DOHH2 (cell line): ENCODE measurements around the gene GLYATL3.

Experiments
- H3F3A ChIP-seq: fragments of 200-600 bp; sonication (generic), shearing (Covaris generic); 2 replicates; pipeline ENCODE4 v1.6.0; 2016; ENCODE audit warnings: antibody characterized with exemption, mild to moderate bottlenecking; ENCODE audit not compliant: control insufficient read depth, insufficient read depth
- H3K27ac ChIP-seq: fragments of 200-600 bp; sonication (generic); 2 replicates; pipeline ENCODE4 v1.5.1; 2014; ENCODE audit warnings: low read depth, mild to moderate bottlenecking, low read length, moderate library complexity
- H3K27me3 ChIP-seq: fragments of 200-600 bp; sonication (generic); 2 replicates; pipeline ENCODE4 v1.6.1; 2014; ENCODE audit warnings: mild to moderate bottlenecking, low read length, mixed read lengths; ENCODE audit not compliant: control insufficient read depth
- H3K36me3 ChIP-seq: fragments of 200-600 bp; sonication (generic); 2 replicates; pipeline ENCODE4 v1.6.1; 2014; ENCODE audit warnings: mild to moderate bottlenecking, low read length, moderate library complexity, mixed read lengths; ENCODE audit not compliant: control insufficient read depth
- H3K4me1 ChIP-seq: fragments of 200-600 bp; sonication (generic); 2 replicates; pipeline ENCODE4 v1.6.1; 2014; ENCODE audit warnings: mild to moderate bottlenecking, low read length, mixed read lengths; ENCODE audit not compliant: control insufficient read depth
- H3K4me2 ChIP-seq: fragments of 200-600 bp; sonication (generic); 2 replicates; pipeline ENCODE4 v1.6.0; 2014; ENCODE audit warnings: mild to moderate bottlenecking, low read length, moderate library complexity
- H3K4me3 ChIP-seq: fragments of 200-600 bp; sonication (generic); 2 replicates; pipeline ENCODE4 v1.5.1; 2014; ENCODE audit warnings: mild to moderate bottlenecking, low read length, mixed read lengths
- H3K79me2 ChIP-seq: fragments of 200-600 bp; sonication (generic); 2 replicates; pipeline ENCODE4 v1.6.1; 2014; ENCODE audit warnings: mild to moderate bottlenecking, low read length, mixed read lengths; ENCODE audit not compliant: control insufficient read depth
- H3K9me2 ChIP-seq: fragments of 200-600 bp; sonication (generic); replicated peaks from 2 replicates; pipeline ENCODE4 v1.6.1; 2014; ENCODE audit warnings: mild to moderate bottlenecking, low read length, mixed read lengths; ENCODE audit not compliant: control insufficient read depth
- H3K9me3 ChIP-seq: fragments of 200-600 bp; sonication (generic); 2 replicates; pipeline ENCODE4 v1.6.1; 2014; ENCODE audit warnings: antibody characterized with exemption, low read length, mixed read lengths; ENCODE audit not compliant: control insufficient read depth, insufficient read depth
- H4K20me1 ChIP-seq: fragments of 200-600 bp; sonication (generic); 2 replicates; pipeline ENCODE4 v1.6.0; 2014; ENCODE audit warnings: low read depth, mild to moderate bottlenecking, antibody characterized with exemption, low read length, moderate library complexity; ENCODE audit not compliant: control insufficient read depth, insufficient read depth
- CTCF ChIP-seq: fragments of 200-600 bp; sonication (generic); IDR thresholded peaks from one replicate; pipeline ENCODE4 v1.5.1; 2014; ENCODE audit warnings: antibody characterized with exemption, mild to moderate bottlenecking, low read depth, low read length; ENCODE audit not compliant: poor library complexity, severe bottlenecking
- EZH2phosphoT487 ChIP-seq: fragments of 200-600 bp; sonication (generic); IDR thresholded peaks from 2 replicates; pipeline ENCODE4 v1.6.1; 2017; ENCODE audit warnings: borderline replicate concordance, mild to moderate bottlenecking, antibody characterized with exemption, low read length, moderate library complexity, mixed read lengths

GLYATL3 gene

GRCh38 chr6:49553384-49553783 is 53.7 kb downstream of the GLYATL3 start:
- Histone ChIP-seq H3F3A (no peaks in the 10 kb centered on the region), H3K79me2 (no peaks in the 10 kb centered on the region), H3K9me2 (no peaks in the 10 kb centered on the region), H3K9me3 (no peaks in the 10 kb centered on the region), H4K20me1 (no peaks in the 10 kb centered on the region), H3K27me3 (no peaks in the 10 kb centered on the region), H3K4me3 (no peak overlapping the region), H3K36me3 (no peaks in the 10 kb centered on the region), H3K27ac (no peak overlapping the region), H3K4me2 (no peak overlapping the region), H3K4me1 (no peaks in the 10 kb centered on the region)
- no peak for TF ChIP-seq CTCF
- TF ChIP-seq EZH2phosphoT487 = no peak

GRCh38 chr6:49555951-49556350 is 56.2 kb downstream of the GLYATL3 start:
- Histone ChIP-seq H3K4me3 (no peak overlapping the region), H3K4me1 (no peaks in the 10 kb centered on the region), H3K36me3 (no peaks in the 10 kb centered on the region), H3K4me2 (no peak overlapping the region), H3K27me3 (no peaks in the 10 kb centered on the region), H4K20me1 (no peaks in the 10 kb centered on the region), H3K79me2 (no peaks in the 10 kb centered on the region), H3F3A (no peaks in the 10 kb centered on the region), H3K9me3 (no peaks in the 10 kb centered on the region), H3K27ac (no peak overlapping the region), H3K9me2 (no peaks in the 10 kb centered on the region)
- TF ChIP-seq CTCF (no peak), EZH2phosphoT487 (no peak)

GRCh38 chr6:49556429-49556837 is 56.7 kb downstream of the GLYATL3 start:
- TF ChIP-seq CTCF (no peak), EZH2phosphoT487 (no peak)
- no peaks in the 10 kb centered on the region for H3K79me2 ChIP-seq
- no peaks in the 10 kb centered on the region for H3K4me1 ChIP-seq
- no peak overlapping the region for H3K4me2 ChIP-seq
- H3K36me3 ChIP-seq = no peaks in the 10 kb centered on the region
- H3K9me2 ChIP-seq = no peaks in the 10 kb centered on the region
- no peaks in the 10 kb centered on the region for H3K27me3 ChIP-seq
- no peak overlapping the region for H3K27ac ChIP-seq
- H3K9me3 ChIP-seq = no peaks in the 10 kb centered on the region
- H3K4me3 ChIP-seq = no peak overlapping the region
- H3F3A ChIP-seq = no peaks in the 10 kb centered on the region
- H4K20me1 ChIP-seq = no peaks in the 10 kb centered on the region

- Histone ChIP-seq H3K36me3 (no peaks in the 10 kb centered on the region), H3K27ac (no peak overlapping the region), H3K9me2 (no peaks in the 10 kb centered on the region), H3F3A (no peaks in the 10 kb centered on the region), H4K20me1 (no peaks in the 10 kb centered on the region), H3K9me3 (no peaks in the 10 kb centered on the region), H3K4me1 (no peaks in the 10 kb centered on the region), H3K79me2 (no peaks in the 10 kb centered on the region), H3K27me3 (no peaks in the 10 kb centered on the region), H3K4me3 (no peak overlapping the region), H3K4me2 (no peak overlapping the region)
- TF ChIP-seq EZH2phosphoT487 (no peak), CTCF (no peak)
These were observed 57.5 kb downstream of the GLYATL3 start for GRCh38 chr6:49557177-49557576.
